GM19397 (cell line): ENCODE results near the gene RHBDD1.

Source experiments
- ATAC-seq: cut with Tn5 transposase; IDR thresholded peaks from one replicate; pipeline ENCODE4 v1.9.1; 2021; ENCODE audit warnings: mild to moderate bottlenecking, moderate library complexity; ENCODE audit not compliant: unreplicated experiment

RHBDD1 gene

DNA sequence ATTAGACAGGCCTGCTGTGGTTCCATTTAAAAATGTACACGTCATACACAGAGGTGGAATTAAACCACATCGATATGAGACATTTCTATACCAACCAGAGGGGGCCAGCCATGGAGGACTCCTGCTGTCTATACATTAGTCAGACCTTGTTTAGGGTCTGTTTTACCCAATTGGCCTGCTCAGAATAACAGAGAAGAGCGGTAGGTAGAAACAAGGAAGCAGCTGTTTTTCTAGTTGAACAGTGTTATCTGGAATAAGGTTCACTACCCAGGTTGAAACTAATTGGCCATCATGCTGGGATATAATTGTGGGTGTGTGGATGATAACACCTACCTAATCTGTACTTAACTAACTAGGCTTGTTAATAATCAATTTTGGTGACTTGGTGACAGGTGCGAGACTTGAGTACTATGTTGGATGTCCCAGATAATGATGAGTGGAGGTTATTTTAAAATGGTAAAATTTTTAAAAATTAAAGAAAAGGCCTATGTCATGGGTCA lies 47.5 kb downstream of the RHBDD1 start:
- ATAC-seq, result no peak

DNA sequence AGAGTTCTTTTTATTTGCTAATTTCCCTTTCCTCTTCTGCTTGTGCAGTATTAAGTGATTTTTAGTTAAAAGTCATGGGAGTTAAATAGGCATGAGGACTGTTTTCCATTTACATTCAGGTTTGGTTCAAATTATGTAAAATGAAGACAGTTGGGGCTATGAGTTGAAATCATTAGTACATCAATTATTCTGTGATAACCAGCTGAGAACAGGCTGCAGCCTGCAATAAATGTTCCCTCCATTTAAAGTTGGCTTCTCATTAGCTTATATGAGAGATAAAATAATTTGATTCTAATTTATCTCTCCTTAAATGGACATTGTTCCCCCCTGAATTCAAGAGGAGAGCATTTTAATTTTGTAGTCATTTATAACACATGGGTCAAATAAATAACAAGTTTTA lies 48.3 kb downstream of the RHBDD1 start:
- no peak for ATAC-seq

DNA sequence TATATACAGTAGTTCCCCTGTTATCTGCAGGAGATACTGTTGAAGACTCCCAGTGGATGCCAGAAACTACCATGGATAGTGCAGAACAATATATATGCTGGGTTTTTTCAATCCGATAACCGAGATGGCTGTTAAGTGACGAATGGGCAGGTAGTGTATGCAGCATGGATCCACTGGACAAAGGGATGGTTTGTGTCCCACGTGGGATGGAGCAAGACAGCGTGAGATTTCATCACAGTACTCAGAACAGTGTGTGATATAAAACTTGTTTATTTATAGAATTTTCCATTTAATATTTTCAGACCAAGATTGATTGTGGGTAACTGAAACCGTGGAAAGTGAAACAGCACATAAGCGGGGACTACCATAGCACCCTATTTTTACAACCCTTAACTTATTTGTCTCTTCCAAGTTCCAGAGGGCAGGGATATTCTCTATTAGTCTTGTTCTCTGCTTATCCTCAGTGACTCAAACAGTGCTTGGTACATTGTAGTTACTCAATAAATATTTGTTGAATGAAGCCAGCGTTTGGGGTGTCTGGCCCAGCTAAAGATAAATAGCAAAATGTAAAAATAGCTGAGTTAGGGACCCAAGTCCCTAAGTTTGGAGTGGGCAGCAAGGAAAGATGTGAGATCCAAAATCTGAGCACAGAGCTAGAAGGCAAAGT lies 50.0 kb downstream of the RHBDD1 start:
- no peak for ATAC-seq

DNA sequence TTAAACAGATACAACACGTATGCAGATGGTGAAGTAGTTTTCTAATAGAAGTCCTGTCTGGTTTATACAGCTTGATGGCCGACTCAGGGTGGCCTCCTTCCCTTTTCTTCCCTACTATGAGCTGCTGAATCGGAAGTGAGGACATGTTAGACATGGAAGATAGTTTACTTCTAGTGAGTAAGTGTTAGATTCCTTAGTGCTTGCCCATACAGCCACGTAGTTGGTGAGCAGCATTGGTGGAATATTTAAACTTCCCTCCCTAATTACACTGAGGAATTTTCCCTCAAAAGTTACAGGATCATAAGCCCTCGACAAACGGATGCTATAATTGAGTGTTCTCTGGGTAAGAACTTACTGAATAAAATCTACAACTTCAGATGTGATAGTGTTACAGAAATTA lies 52.1 kb downstream of the RHBDD1 start:
- ATAC-seq, result no peak

DNA sequence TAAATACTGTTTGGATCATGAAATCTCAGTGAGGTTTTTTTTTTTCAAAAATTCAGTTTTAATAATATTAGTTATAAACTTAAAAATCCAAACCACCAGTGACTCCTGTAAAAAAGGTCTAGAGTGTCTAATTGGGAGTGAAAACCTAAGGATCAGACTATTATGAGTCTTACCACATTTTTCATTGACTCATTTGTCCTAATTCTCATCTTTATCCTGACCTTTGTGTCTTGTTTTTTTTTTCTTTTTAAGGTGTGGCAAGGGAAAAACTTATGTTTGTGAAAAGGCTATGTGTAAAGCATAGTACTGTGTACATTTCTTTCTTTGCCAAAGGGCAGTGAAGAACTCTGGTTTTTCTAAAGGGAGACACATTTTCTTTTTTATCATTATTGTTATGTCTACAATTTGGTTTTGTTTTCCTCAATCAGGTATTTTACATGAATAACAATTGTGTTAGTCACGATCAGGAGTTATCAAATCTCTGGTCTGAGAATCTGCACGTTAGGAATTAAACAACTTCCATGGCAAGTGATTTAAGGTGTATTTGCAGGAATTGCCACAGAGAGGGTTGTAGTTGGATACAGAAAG lies 52.6 kb downstream of the RHBDD1 start:
- ATAC-seq, result no peak

GRCh38 chr2:226888971-226889370 lies 53.1 kb downstream of the RHBDD1 start:
- no peak for ATAC-seq

GRCh38 chr2:226890286-226890685 lies 54.4 kb downstream of the RHBDD1 start:
- no peak for ATAC-seq

DNA sequence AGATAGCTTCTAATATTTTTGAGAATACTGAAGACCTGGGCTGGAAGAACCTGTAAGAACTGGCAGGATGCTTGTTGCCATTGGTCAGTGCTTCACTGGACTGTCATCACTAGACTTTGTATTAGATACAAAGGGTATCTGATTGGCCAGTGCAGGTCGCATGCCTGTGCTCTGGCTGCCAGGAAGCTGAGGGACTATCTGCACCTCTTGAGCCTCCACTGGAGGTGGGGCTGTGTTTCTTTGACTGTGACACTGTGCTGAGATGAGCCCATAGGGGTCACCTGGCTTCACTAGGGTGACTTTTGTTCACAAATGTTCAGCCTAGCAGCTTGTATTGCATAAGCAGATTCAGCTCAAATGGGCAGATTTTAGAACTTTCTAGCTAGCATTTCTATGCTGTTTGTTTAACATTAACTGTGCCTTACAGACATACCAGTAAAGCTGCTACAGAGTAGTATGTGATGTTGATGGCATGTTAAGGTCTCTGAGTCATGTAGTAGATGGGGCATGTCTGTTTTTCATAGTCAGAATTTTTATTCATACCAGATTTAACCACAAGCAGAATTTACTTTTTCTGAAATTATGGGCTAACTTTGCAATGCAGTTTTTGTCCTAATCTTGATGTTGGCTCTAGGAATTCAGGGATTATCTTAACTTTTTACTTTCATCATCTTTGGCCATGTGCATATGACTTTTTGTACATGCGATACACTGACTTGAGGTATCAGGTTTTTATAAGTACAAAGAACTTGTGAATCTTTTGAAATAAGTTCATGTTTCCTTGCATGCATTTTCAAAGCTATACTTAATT lies 56.1 kb downstream of the RHBDD1 start:
- ATAC-seq, result no peak

- ATAC-seq, result no peak
Observed at GRCh38 chr2:226892729-226893128, 56.9 kb downstream of the RHBDD1 start.

DNA sequence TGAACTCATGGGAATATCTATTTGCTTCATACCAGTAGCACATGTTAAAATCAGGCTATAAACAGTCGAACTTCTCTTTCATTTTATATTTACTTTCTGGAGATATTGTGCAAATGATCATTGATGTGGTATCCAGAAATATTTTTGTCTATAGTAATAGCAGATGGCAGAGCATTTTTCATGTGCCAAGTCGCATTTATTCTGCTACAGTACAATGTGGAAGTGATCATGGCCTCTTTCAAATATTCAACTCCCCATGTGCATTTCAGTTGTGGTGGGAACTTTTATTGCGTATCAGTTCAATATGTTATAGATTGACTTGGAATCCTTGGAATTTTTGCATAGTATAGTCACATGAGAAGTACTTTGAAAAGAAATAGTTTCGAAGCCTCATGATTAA lies 57.4 kb downstream of the RHBDD1 start:
- no peak for ATAC-seq

DNA sequence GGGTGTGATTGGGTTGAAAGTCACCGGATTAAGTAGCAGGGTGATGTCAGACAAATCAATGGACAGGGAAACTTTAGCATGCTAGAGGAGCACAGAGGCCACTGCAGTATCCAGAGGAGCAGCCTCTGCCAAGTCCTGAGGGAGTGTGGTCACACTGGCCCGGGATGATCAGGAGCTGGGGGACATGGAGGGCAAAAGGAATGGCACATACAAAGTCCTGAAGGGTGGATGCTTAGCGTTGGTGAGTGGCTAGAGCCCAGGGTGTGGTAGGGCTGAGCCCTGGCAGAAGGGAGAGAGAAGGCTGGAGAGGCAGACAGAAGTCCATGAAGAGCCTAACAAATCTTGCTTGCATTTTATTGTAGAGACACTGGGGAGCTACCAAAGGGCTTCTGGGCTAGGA lies 58.9 kb downstream of the RHBDD1 start:
- no peak for ATAC-seq

GRCh38 chr2:226895579-226895978 lies 59.7 kb downstream of the RHBDD1 start:
- ATAC-seq, result no peak

GRCh38 chr2:226898121-226898520 lies 62.3 kb downstream of the RHBDD1 start:
- no peak for ATAC-seq

- no peak for ATAC-seq
Observed at GRCh38 chr2:226898897-226899296, 63.0 kb downstream of the RHBDD1 start.

- ATAC-seq, result no peak
Observed at GRCh38 chr2:226902041-226902966, 66.5 kb downstream of the RHBDD1 start.

DNA sequence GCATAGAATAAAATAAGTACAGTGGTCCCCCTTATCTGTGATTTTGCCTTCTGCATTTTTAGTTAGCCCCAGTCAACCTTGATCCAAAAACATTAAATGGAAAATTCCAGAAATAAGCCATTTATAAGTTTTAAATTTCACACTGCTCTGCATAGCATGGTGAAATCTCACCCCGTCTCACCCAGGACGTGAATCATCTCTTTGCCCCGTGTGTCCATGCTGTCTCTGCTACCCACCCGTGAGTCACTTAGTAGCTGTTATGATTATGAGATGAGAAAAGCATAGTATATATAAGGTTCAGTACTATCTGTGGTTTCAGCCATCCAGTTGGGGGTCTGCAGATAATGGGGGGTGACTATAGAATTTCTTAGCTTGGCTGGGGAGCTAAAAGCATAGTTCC lies 67.3 kb downstream of the RHBDD1 start:
- no peak for ATAC-seq

- peak; percentile 22 for ATAC-seq
Observed at GRCh38 chr2:226904592-226904991, 68.7 kb downstream of the RHBDD1 start.

- ATAC-seq, result peak; percentile 20
Observed at GRCh38 chr2:226905718-226906117, 69.9 kb downstream of the RHBDD1 start.

GRCh38 chr2:226906163-226906693 lies 70.4 kb downstream of the RHBDD1 start:
- peak; percentile 82 for ATAC-seq

GRCh38 chr2:226909126-226909525 lies 73.3 kb downstream of the RHBDD1 start:
- ATAC-seq, result no peak

DNA sequence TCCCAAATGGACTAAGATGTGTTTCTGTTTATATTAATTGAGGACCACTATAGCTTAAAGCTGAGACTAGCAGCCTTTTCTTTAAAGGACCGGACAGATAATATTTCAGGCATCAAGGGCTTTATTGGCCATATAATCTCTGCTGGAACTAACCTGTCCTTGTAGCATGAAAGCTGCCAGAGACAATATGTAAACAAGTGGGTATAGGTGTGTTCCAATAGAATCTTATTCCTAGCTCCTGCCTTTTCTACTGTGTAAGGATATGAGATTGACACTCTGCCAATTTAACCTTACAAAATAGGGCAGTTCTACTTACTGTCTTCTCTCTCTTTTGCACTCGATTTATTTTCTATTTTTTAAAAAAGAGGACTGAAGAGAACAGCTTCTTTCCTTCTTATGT lies 74.0 kb downstream of the RHBDD1 start:
- no peak for ATAC-seq
